HEK293 (cell line): ENCODE measurements around the gene SETD4.

Source experiments
- CTCF ChIA-PET: fragments of 350-600 bp; formaldehyde crosslinking; extraction: SDS; loops from one replicate; lab custom pipeline; 2021; ENCODE audit warnings: antibody characterized with exemption; lab: Yijun Ruan, JAX
- POLR2A ChIA-PET: fragments of 300-600 bp; formaldehyde crosslinking; extraction: SDS; loops from one replicate; lab custom pipeline; 2020; ENCODE audit warnings: antibody characterized with exemption, inconsistent platforms; lab: Yijun Ruan, JAX
- H3K27ac ChIP-seq: fragments of 200-500 bp; sonication (Bioruptor generic); 2 replicates; pipeline ENCODE4 v1.5.1; 2014; ENCODE audit warnings: low read depth, low read length, control low read depth, inconsistent platforms; ENCODE audit errors: extremely low read depth
- H3K36me3 ChIP-seq, 2 experiments: fragments of 200-500 bp in 1 of 2; sonication (Bioruptor generic) in 1 of 2; 1 replicate in 1 of 2; 2 replicates in 1 of 2; pipeline ENCODE4 v1.5.1; 2014 to 2017; ENCODE audit warnings: inconsistent platforms in 2 of 2, low read length in 2 of 2; ENCODE audit not compliant: control insufficient read depth in 2 of 2, insufficient read depth in 1 of 2
- H3K4me1 ChIP-seq: fragments of 200-500 bp; sonication (Bioruptor generic); 2 replicates; pipeline ENCODE4 v1.5.1; 2014; ENCODE audit warnings: mild to moderate bottlenecking, low read length, inconsistent platforms; ENCODE audit not compliant: control insufficient read depth, insufficient read depth
- H3K4me3 ChIP-seq: 2 replicates; pipeline ENCODE4 v1.5.1; 2011; ENCODE audit warnings: low read depth, mild to moderate bottlenecking, control low read depth, low read length, moderate library complexity
- H3K9me3 ChIP-seq: fragments of 200-500 bp; sonication (Bioruptor generic); 2 replicates; pipeline ENCODE4 v1.5.1; 2014; ENCODE audit warnings: low read depth, low read length, inconsistent platforms; ENCODE audit not compliant: control insufficient read depth, insufficient read depth
- GLI4 ChIP-seq: fragments of 450-650 bp; formaldehyde crosslinking; IDR thresholded peaks from 2 replicates; pipeline ENCODE4 v1.5.1; 2016; ENCODE audit warnings: missing biosample characterization, missing genetic modification characterization
- GLIS1 ChIP-seq: fragments of 450-650 bp; formaldehyde crosslinking; IDR thresholded peaks from 2 replicates; pipeline ENCODE4 v1.5.1; 2016; ENCODE audit warnings: missing biosample characterization, missing genetic modification characterization
- GLIS2 ChIP-seq: fragments of 450-650 bp; formaldehyde crosslinking; IDR thresholded peaks from 2 replicates; pipeline ENCODE4 v1.5.1; 2016; ENCODE audit warnings: missing biosample characterization, missing genetic modification characterization
- REPIN1 ChIP-seq: fragments of 450-650 bp; formaldehyde crosslinking; IDR thresholded peaks from 2 replicates; pipeline ENCODE4 v1.5.1; 2017; ENCODE audit warnings: missing biosample characterization, missing genetic modification characterization, low read depth
- ZBTB1 ChIP-seq: fragments of 450-650 bp; formaldehyde crosslinking; IDR thresholded peaks from 2 replicates; pipeline ENCODE4 v1.5.1; 2016; ENCODE audit warnings: missing biosample characterization, missing genetic modification characterization
- ZBTB8A ChIP-seq: fragments of 450-650 bp; formaldehyde crosslinking; IDR thresholded peaks from 2 replicates; pipeline ENCODE4 v1.5.1; 2016; ENCODE audit warnings: missing biosample characterization, missing genetic modification characterization
- ZFP3 ChIP-seq: fragments of 450-650 bp; formaldehyde crosslinking; IDR thresholded peaks from 2 replicates; pipeline ENCODE4 v1.5.1; 2016; ENCODE audit warnings: low read depth, missing biosample characterization, missing genetic modification characterization
- ZFP37 ChIP-seq: fragments of 450-650 bp; formaldehyde crosslinking; IDR thresholded peaks from 2 replicates; pipeline ENCODE4 v1.5.1; 2016; ENCODE audit warnings: missing biosample characterization, missing genetic modification characterization
- ZFP69B ChIP-seq: fragments of 450-650 bp; formaldehyde crosslinking; IDR thresholded peaks from 2 replicates; pipeline ENCODE4 v1.5.1; 2016; ENCODE audit warnings: missing biosample characterization, missing genetic modification characterization
- ZIC2 ChIP-seq: fragments of 450-650 bp; formaldehyde crosslinking; IDR thresholded peaks from 2 replicates; pipeline ENCODE4 v1.5.1; 2016; ENCODE audit warnings: missing biosample characterization, missing genetic modification characterization
- ZNF132 ChIP-seq: fragments of 450-650 bp; formaldehyde crosslinking; IDR thresholded peaks from 2 replicates; pipeline ENCODE4 v1.5.1; 2017; ENCODE audit warnings: missing biosample characterization, missing genetic modification characterization, borderline replicate concordance
- ZNF174 ChIP-seq: fragments of 450-650 bp; formaldehyde crosslinking; IDR thresholded peaks from 2 replicates; pipeline ENCODE4 v1.5.0; 2017; ENCODE audit warnings: missing biosample characterization, mild to moderate bottlenecking, missing genetic modification characterization
- ZNF19 ChIP-seq: fragments of 450-650 bp; formaldehyde crosslinking; IDR thresholded peaks from 2 replicates; pipeline ENCODE4; 2016; ENCODE audit warnings: missing biosample characterization, missing genetic modification characterization, low read depth
- ZNF211 ChIP-seq: fragments of 450-650 bp; formaldehyde crosslinking; IDR thresholded peaks from 2 replicates; pipeline ENCODE4 v1.5.1; 2016; ENCODE audit warnings: low read depth, missing biosample characterization, missing genetic modification characterization
- ZNF248 ChIP-seq: fragments of 450-650 bp; formaldehyde crosslinking; IDR thresholded peaks from 2 replicates; pipeline ENCODE4 v1.5.1; 2017; ENCODE audit warnings: missing biosample characterization, missing genetic modification characterization
- ZNF274 ChIP-seq, 2 experiments: fragments of 200-500 bp in 1 of 2; fragments of 450-650 bp in 1 of 2; sonication (Bioruptor generic) in 1 of 2; formaldehyde crosslinking in 1 of 2; IDR thresholded peaks; 2 replicates each; pipeline versions ENCODE4 v1.5.1 to v1.6.1; 2014 to 2016; ENCODE audit warnings: borderline replicate concordance in 1 of 2, inconsistent platforms in 1 of 2, low read length in 1 of 2, missing biosample characterization in 1 of 2, missing genetic modification characterization in 1 of 2
- ZNF311 ChIP-seq: fragments of 450-650 bp; formaldehyde crosslinking; IDR thresholded peaks from 2 replicates; pipeline ENCODE4 v1.5.1; 2017; ENCODE audit warnings: missing biosample characterization, missing genetic modification characterization, borderline replicate concordance
- ZNF350 ChIP-seq: fragments of 450-650 bp; formaldehyde crosslinking; IDR thresholded peaks from 2 replicates; pipeline ENCODE4 v1.5.0; 2017; ENCODE audit warnings: missing biosample characterization, mild to moderate bottlenecking, missing genetic modification characterization
- ZNF560 ChIP-seq: fragments of 450-650 bp; formaldehyde crosslinking; IDR thresholded peaks from 2 replicates; pipeline ENCODE4 v1.5.1; 2017; ENCODE audit warnings: missing biosample characterization, missing genetic modification characterization, borderline replicate concordance
- ZNF596 ChIP-seq: fragments of 450-650 bp; IDR thresholded peaks from 2 replicates; pipeline ENCODE4 v1.5.0; 2018; ENCODE audit warnings: missing biosample characterization, mild to moderate bottlenecking, missing genetic modification characterization, moderate library complexity
- ZNF660 ChIP-seq: fragments of 450-650 bp; IDR thresholded peaks from 2 replicates; pipeline ENCODE4 v1.5.1; 2018; ENCODE audit warnings: missing biosample characterization, mild to moderate bottlenecking, missing genetic modification characterization
- TF ChIP-seq, protein P1 (sequence below): fragments of 450-650 bp; formaldehyde crosslinking; IDR thresholded peaks from 2 replicates; pipeline ENCODE4 v1.5.1; 2016; ENCODE audit warnings: missing biosample characterization, missing genetic modification characterization
- TF ChIP-seq, protein P2 (sequence below): fragments of 450-650 bp; formaldehyde crosslinking; IDR thresholded peaks from 2 replicates; pipeline ENCODE4 v1.5.1; 2016; ENCODE audit warnings: missing biosample characterization, missing genetic modification characterization, low read depth
- TF ChIP-seq, protein P3 (sequence below): fragments of 450-650 bp; formaldehyde crosslinking; IDR thresholded peaks from 2 replicates; pipeline ENCODE4 v1.5.1; 2017; ENCODE audit warnings: missing biosample characterization, missing genetic modification characterization
- TF ChIP-seq, protein P4 (sequence below): fragments of 450-650 bp; formaldehyde crosslinking; IDR thresholded peaks from 2 replicates; pipeline ENCODE4 v1.5.1; 2016; ENCODE audit warnings: missing biosample characterization, missing genetic modification characterization
- TF ChIP-seq, protein P5 (sequence below): fragments of 450-650 bp; formaldehyde crosslinking; optimal IDR thresholded peaks from 2 replicates; pipeline ENCODE3; 2016; ENCODE audit warnings: missing biosample characterization, mild to moderate bottlenecking, missing genetic modification characterization
- TF ChIP-seq, protein P6 (sequence below): fragments of 450-650 bp; formaldehyde crosslinking; IDR thresholded peaks from 2 replicates; pipeline ENCODE4 v1.5.1; 2016; ENCODE audit warnings: missing biosample characterization, missing genetic modification characterization
- TF ChIP-seq, protein P7 (sequence below): fragments of 450-650 bp; formaldehyde crosslinking; IDR thresholded peaks from 2 replicates; pipeline ENCODE4 v1.5.1; 2017; ENCODE audit warnings: missing biosample characterization, missing genetic modification characterization

Gene SETD4

DNA sequence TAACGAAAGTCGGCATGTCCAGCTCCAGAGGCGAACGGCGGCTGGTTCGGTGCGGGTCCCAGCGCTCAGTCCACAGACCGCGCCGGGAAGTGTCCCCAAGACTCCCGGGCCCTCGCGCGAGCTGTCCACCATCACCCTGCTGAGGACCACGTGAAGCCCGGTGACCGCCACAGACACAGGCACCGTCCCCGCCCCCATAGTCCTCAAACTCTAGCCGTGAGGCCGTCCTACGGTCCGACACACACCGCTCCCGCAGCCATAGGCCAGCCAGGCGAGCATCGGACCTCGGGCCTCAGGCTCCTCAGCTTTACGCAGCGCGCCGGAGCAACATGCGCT lies 535 bp downstream of the SETD4 start (continued):
- no peak for TF ChIP-seq ZNF248 (tag by site-specific recombination)
- TF ChIP-seq, protein P1, sequence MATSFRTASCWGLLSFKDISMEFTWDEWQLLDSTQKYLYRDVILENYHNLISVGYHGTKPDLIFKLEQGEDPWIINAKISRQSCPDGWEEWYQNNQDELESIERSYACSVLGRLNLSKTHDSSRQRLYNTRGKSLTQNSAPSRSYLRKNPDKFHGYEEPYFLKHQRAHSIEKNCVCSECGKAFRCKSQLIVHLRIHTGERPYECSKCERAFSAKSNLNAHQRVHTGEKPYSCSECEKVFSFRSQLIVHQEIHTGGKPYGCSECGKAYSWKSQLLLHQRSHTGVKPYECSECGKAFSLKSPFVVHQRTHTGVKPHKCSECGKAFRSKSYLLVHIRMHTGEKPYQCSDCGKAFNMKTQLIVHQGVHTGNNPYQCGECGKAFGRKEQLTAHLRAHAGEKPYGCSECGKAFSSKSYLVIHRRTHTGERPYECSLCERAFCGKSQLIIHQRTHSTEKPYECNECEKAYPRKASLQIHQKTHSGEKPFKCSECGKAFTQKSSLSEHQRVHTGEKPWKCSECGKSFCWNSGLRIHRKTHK, result no peak
- no peak for TF ChIP-seq ZFP3
- TF ChIP-seq ZNF596 (tag by site-specific recombination), result no peak
- TF ChIP-seq, protein P2, sequence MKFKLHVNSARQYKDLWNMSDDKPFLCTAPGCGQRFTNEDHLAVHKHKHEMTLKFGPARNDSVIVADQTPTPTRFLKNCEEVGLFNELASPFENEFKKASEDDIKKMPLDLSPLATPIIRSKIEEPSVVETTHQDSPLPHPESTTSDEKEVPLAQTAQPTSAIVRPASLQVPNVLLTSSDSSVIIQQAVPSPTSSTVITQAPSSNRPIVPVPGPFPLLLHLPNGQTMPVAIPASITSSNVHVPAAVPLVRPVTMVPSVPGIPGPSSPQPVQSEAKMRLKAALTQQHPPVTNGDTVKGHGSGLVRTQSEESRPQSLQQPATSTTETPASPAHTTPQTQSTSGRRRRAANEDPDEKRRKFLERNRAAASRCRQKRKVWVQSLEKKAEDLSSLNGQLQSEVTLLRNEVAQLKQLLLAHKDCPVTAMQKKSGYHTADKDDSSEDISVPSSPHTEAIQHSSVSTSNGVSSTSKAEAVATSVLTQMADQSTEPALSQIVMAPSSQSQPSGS (tag by site-specific recombination), result no peak

GRCh38 chr21:36055551-36055950 lies 4.8 kb downstream of the SETD4 start:
- H3K36me3 ChIP-seq, result peaks cover 51 to 77% of the 10 kb centered on the region in 2 experiments
- ChIA-PET POLR2A (no interaction called here), CTCF (interaction anchor here (0.6 to 1.1 kb wide), 2 partner anchors 8 to 57 kb away, joined by 4 read pairs; no protein-coding TSS in a partner anchor)

DNA sequence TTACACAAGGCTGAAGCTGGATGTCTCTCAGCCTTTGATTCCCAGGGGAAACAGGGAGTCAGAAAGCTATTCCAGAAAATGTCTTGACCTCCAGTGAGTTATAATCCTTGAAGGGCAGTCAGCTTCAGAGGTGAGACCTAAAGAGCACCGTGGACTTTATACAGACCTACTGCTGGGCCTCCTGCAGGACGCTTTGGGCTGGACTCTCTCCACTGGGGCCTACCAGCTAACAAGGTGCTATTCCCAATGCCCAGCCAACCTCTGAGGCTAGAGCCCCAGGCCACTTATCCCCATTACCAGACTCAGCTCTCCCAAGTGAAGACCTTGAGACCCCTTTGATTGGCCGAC lies 6.6 kb downstream of the SETD4 start:
- Histone ChIP-seq H3K4me3 (no peak overlapping the region), H3K9me3 (no peaks in the 10 kb centered on the region), H3K27ac (no peak overlapping the region), H3K4me1 (no peaks in the 10 kb centered on the region), H3K36me3 (peaks cover 58 to 96% of the 10 kb centered on the region in 2 experiments)
- POLR2A ChIA-PET, result interaction anchor here (1.4 kb wide), 1 partner anchor 16 kb away, joined by 5 read pairs; the partner anchor contains the start of gene CBR1
- CTCF ChIA-PET, result interaction anchor here (0.7 to 1.5 kb wide), 6 partner anchors 21 to 972 kb away, joined by 3 to 4 read pairs (median 4); no protein-coding TSS in a partner anchor
- TF ChIP-seq ZFP69B (no peak), GLIS2 (no peak), GLIS1 (no peak), ZNF174 (tag by site-specific recombination) (no peak), REPIN1 (tag by site-specific recombination) (no peak), ZBTB8A (tag by site-specific recombination) (no peak), GLI4 (no peak), ZNF132 (tag by site-specific recombination) (no peak), ZNF311 (tag by site-specific recombination) (no peak), ZBTB1 (tag by site-specific recombination) (no peak), ZFP37 (tag by site-specific recombination) (no peak), ZNF660 (tag by site-specific recombination) (no peak)
- TF ChIP-seq, protein P3, sequence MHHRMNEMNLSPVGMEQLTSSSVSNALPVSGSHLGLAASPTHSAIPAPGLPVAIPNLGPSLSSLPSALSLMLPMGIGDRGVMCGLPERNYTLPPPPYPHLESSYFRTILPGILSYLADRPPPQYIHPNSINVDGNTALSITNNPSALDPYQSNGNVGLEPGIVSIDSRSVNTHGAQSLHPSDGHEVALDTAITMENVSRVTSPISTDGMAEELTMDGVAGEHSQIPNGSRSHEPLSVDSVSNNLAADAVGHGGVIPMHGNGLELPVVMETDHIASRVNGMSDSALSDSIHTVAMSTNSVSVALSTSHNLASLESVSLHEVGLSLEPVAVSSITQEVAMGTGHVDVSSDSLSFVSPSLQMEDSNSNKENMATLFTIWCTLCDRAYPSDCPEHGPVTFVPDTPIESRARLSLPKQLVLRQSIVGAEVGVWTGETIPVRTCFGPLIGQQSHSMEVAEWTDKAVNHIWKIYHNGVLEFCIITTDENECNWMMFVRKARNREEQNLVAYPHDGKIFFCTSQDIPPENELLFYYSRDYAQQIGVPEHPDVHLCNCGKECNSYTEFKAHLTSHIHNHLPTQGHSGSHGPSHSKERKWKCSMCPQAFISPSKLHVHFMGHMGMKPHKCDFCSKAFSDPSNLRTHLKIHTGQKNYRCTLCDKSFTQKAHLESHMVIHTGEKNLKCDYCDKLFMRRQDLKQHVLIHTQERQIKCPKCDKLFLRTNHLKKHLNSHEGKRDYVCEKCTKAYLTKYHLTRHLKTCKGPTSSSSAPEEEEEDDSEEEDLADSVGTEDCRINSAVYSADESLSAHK, result no peak
- TF ChIP-seq, protein P4, sequence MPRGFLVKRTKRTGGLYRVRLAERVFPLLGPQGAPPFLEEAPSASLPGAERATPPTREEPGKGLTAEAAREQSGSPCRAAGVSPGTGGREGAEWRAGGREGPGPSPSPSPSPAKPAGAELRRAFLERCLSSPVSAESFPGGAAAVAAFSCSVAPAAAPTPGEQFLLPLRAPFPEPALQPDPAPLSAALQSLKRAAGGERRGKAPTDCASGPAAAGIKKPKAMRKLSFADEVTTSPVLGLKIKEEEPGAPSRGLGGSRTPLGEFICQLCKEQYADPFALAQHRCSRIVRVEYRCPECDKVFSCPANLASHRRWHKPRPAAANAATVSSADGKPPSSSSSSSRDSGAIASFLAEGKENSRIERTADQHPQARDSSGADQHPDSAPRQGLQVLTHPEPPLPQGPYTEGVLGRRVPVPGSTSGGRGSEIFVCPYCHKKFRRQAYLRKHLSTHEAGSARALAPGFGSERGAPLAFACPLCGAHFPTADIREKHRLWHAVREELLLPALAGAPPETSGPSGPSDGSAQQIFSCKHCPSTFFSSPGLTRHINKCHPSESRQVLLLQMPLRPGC (tag by site-specific recombination), result no peak

More at GRCh38 chr21:36055551-36055950, 4.8 kb downstream of the SETD4 start:
- H3K4me3 ChIP-seq, result no peak overlapping the region
- H3K9me3 ChIP-seq, result no peaks in the 10 kb centered on the region
- H3K27ac ChIP-seq, result no peak overlapping the region
- TF ChIP-seq ZNF211 (tag by site-specific recombination), result no peak
- no peak for TF ChIP-seq ZIC2 (tag by site-specific recombination)
- no peak for TF ChIP-seq ZNF19 (tag by site-specific recombination)
- no peak for TF ChIP-seq ZNF560 (tag by site-specific recombination)
- TF ChIP-seq, protein P5, sequence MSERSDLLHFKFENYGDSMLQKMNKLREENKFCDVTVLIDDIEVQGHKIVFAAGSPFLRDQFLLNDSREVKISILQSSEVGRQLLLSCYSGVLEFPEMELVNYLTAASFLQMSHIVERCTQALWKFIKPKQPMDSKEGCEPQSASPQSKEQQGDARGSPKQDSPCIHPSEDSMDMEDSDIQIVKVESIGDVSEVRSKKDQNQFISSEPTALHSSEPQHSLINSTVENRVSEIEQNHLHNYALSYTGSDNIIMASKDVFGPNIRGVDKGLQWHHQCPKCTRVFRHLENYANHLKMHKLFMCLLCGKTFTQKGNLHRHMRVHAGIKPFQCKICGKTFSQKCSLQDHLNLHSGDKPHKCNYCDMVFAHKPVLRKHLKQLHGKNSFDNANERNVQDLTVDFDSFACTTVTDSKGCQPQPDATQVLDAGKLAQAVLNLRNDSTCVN (tag by site-specific recombination), result no peak
- TF ChIP-seq ZNF274 (IDR thresholded peaks at IDR 0.05; ENCODE audit: low read length), result no peak
- no peak for TF ChIP-seq ZNF274 (tag by site-specific recombination; IDR thresholded peaks at IDR 0.05; ENCODE audit: borderline replicate concordance)
- no peak for TF ChIP-seq ZNF350 (tag by site-specific recombination)
- TF ChIP-seq, protein P6, sequence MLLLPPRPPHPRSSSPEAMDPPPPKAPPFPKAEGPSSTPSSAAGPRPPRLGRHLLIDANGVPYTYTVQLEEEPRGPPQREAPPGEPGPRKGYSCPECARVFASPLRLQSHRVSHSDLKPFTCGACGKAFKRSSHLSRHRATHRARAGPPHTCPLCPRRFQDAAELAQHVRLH, result no peak
- TF ChIP-seq GLI4, result no peak
- TF ChIP-seq, protein P7, sequence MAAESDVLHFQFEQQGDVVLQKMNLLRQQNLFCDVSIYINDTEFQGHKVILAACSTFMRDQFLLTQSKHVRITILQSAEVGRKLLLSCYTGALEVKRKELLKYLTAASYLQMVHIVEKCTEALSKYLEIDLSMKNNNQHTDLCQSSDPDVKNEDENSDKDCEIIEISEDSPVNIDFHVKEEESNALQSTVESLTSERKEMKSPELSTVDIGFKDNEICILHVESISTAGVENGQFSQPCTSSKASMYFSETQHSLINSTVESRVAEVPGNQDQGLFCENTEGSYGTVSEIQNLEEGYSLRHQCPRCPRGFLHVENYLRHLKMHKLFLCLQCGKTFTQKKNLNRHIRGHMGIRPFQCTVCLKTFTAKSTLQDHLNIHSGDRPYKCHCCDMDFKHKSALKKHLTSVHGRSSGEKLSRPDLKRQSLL (tag by site-specific recombination), result no peak
- TF ChIP-seq, all 188 proteins: peak for 0
- H3K4me1 ChIP-seq, result peaks cover 4% of the 10 kb centered on the region; the same call in 1 of the 2 replicates
